Measurements from ENCODE around the gene NACA2.
A peak's percentile ranks its signal among the peaks of the same experiment; 100 is the strongest.
"Not testable (repeated sequence)": the region's sequence is repeated elsewhere in the genome, so short reads cannot be mapped to it uniquely, and the experiment has no call there.

Gene NACA2

GRCh38 chr17:61591018-61591417 is at the start of gene NACA2:
Gene NACA2 (minus strand): TSS chr17:61591219. CDS start chr17:61591180, 39 bp downstream.
- DNase-seq (ENCODE audit: low read depth in 2 of 2), result no peak

DNA sequence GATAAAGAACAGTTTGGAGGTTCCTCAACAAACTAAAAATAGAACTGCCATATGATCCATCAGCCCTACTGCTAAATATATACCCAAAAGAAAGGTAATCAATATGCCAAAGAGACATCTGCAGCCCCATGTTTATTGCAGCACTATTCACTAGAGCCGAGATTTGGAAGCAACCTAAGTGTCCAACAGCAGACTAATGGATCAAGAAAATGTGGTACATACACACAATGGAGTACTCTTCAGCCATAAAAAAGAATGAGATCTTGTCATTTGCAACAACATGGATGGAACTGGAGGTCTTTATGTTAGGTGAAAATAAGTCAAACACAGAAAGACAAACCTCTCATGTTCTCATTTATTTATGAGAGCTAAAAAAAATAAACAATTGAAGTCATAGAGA is 48.8 kb upstream of the NACA2 start:
- no peak for DNase-seq (ENCODE audit: low read depth in 2 of 2)

- DNase-seq (ENCODE audit: low read depth in 2 of 2), result no peak
Observed at GRCh38 chr17:61638087-61638486, 47.1 kb upstream of the NACA2 start.

DNA sequence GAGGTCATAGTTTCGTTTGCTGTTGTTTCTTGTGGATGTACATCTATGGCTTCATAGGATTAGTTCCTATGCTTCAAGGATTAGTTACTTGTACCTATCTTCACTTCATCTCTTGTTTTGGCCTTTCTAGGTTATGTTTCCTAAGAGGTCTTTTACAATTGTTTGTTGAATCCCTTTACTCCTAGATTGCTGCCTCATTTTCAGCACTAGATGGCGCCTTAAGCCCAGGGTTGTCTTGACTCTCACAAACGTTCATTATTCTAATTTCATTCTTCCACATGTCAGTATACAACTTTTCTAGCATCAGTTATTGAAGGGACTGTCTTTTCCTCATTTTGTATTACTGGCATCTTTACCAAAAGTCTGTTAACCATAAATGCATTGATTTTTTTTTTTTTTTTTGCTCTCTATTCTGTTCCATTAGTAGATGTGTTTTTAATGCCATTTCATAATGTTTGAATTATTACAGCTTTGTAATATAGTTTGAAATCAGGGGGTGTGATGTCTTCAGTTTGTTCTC is 45.0 kb upstream of the NACA2 start:
- peak; percentile 19 to 20 for DNase-seq (ENCODE audit: low read depth in 2 of 2)

GRCh38 chr17:61634942-61635538 is 44.0 kb upstream of the NACA2 start:
- no peak for DNase-seq (ENCODE audit: low read depth in 2 of 2)

GRCh38 chr17:61634011-61634539 is 43.1 kb upstream of the NACA2 start:
- DNase-seq (ENCODE audit: low read depth in 2 of 2), result no peak

GRCh38 chr17:61632826-61633225 is 41.8 kb upstream of the NACA2 start:
- no peak for DNase-seq (ENCODE audit: low read depth in 2 of 2)

- DNase-seq (ENCODE audit: low read depth in 2 of 2), result no peak
Observed at GRCh38 chr17:61631800-61632199, 40.8 kb upstream of the NACA2 start.

- DNase-seq (ENCODE audit: low read depth in 2 of 2), result not testable (repeated sequence)
Observed at GRCh38 chr17:61628158-61628557, 37.1 kb upstream of the NACA2 start.

DNA sequence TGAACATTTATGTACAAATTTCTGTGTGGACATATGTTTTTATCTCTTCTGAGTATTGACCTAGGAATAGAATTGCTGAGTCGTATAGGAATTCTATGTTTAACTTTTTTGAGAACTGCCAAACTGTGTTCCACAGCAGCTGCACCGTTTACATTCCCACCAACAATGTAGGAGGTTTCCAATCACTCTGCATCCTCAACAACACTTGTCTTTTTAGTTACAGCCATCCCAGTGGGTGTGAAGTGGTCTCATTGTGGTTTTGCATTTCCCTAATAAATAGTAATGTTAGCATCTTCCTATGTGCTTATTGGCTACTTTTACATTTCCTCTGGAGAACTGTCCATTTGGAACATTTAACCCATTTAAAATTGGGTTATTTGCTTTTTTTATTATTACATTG is 36.6 kb upstream of the NACA2 start:
- no peak for DNase-seq (ENCODE audit: low read depth in 2 of 2)

DNA sequence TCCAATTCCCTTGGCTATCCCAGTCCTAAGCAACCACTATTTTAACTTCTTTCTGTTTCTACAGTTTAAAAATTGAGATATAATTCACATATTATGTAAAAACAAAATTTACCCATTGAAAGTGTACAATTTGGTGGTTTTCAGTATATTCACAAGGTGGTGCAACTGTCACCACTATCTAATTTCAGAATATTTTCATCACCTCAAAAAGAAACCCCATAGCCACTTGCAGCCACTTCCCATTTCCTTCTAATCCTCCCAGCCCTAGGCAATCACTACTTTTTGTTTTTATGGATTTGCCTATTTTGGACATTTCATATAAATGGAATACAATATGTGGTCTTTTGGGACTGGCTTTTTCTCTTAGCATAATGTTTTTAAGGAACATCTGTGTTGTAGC is 36.1 kb upstream of the NACA2 start:
- no peak for DNase-seq (ENCODE audit: low read depth in 2 of 2)

DNA sequence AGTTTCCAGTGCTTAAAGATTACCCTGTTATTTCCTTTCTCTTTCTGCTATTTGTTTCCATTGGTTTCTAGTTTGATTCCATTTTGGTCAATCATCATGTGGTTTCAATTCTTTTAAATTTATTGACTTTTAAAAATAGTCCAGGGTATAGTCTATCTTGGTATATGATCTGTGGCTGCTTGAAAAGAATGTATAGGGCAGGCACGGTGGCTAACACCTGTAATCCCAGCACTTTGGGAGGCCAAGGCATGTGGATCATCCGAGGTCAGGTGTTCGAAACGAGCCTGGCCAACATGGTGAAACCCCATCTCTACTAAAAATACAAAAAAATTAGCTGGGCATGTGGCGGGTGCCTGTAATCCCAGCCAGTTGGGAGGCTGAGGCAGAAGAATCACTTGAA is 34.5 kb upstream of the NACA2 start:
- no peak for DNase-seq (ENCODE audit: low read depth in 2 of 2)

GRCh38 chr17:61624951-61625350 is 33.9 kb upstream of the NACA2 start:
- no peak for DNase-seq (ENCODE audit: low read depth in 2 of 2)

DNA sequence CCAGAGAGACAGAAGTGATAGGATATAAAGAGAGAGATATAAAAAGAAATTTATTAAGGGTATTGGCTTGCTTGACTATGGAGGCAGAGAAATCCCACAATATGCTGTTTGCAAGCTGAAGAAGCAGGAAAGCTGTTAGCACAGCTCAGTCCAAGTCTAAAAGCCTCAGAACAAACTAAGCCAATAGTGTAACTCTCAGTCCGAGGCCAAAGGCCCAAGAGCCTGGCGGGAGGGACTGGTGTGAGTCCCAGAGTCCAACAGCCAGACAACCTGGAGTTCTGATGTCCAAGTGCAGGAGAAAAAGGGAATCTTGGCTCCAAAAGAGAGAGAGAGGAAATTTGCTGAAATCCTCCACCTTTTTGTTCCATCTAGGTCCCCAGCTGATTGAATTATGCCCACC is 30.3 kb upstream of the NACA2 start:
- DNase-seq (ENCODE audit: low read depth in 2 of 2), result no peak

GRCh38 chr17:61619953-61620352 is 28.9 kb upstream of the NACA2 start:
- DNase-seq (ENCODE audit: low read depth in 2 of 2), result no peak

- DNase-seq (ENCODE audit: low read depth in 2 of 2), result no peak
Observed at GRCh38 chr17:61619493-61619892, 28.5 kb upstream of the NACA2 start.

DNA sequence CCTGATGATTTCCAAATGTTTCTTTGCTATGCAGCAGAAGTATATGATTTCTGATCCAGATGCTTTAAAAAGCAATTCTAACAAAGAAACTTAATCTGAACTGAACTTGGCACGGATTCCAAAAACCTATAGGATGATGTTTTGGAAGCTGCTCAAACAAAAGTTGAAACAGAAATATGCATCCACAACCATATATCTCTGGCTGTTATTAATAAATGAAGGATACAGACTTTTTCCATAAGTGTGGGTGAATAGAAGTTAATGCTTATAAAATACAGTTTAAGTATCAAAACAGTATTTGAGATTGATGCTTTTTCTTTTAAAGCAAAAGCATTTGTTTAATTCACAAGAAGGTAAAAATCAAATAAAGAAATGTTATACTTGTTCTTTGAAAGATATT is 27.9 kb upstream of the NACA2 start:
- DNase-seq (ENCODE audit: low read depth in 2 of 2), result no peak

GRCh38 chr17:61617330-61617729 is 26.3 kb upstream of the NACA2 start:
- no peak for DNase-seq (ENCODE audit: low read depth in 2 of 2)

DNA sequence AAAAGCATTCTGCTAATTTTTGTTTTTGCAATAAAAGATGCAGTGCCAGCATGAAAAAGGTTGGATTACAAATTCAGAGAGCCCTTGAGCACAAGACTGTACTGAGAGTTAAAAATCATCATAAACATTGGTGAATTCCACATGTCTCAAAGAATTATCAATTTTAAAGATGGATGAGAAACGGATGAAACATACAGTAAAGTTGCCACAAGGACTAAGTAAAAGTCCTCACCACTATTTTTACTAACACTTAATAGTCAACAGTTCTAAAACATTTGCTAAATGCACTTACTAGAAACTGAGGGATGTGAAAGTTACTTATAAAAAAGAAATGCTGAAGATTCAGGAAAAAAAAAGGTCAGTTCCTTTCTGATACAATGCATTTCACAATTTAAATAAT is 25.8 kb upstream of the NACA2 start:
- no peak for DNase-seq (ENCODE audit: low read depth in 2 of 2)

- no peak for DNase-seq (ENCODE audit: low read depth in 2 of 2)
Observed at GRCh38 chr17:61614219-61614618, 23.2 kb upstream of the NACA2 start.

DNA sequence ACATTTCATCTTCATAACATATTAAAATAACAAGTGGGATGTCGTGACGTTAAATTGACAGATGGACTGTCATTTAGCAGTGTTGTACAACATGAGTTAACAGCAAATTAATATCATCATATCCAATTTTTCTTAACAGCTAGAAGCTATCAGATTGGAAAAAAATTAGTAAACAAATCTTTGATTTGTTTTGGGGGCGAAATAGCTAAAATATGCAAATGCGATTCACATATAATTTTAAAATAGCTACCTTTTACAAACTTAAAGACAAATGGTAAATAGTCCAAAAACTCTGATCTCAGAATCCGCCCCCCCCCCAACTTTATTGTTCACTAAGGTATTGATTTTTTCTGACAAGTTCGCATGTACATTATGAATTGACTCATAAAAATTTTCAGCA is 20.3 kb upstream of the NACA2 start:
- DNase-seq (ENCODE audit: low read depth in 2 of 2), result no peak

DNA sequence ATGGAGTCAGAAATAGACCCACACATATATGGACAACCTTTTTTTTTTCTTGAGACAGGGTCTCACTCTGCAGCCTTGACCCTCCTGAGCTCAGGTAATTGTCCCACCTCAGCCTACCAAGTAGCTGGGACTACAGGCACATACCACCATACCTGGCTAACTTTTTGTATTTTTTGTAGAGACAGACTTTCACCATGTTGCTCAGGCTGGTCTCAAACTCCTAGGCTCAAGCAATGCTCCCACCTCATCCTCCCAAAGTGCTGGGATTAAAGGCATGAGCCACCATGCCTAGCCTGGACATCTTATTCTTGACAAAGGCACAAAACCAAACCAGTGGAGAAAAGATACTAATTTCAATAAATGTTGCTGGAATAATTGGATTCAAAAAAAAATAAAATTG is 14.7 kb upstream of the NACA2 start:
- DNase-seq (ENCODE audit: low read depth in 2 of 2), result no peak

DNA sequence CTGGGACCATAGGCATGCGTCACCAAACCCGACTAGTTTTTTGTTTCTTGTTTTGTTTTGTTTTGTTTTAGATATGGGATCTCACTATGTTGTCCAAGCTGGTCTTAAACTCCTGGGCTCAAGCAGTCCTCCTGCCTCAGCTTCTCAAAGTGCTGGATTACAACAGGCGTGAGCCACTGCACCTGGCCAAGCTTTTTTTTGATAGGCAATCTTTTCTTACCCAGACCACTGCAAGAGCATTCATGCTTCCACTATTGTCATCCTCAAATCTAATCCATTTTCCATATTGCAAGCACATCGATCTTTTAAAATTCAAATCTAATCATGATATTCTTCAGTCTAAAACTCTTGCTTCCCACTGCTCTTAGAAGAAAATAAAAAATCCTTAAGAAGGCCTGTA is 10.3 kb upstream of the NACA2 start:
- DNase-seq (ENCODE audit: low read depth in 2 of 2), result no peak

- no peak for DNase-seq (ENCODE audit: low read depth in 2 of 2)
Observed at GRCh38 chr17:61600621-61601020, 9.6 kb upstream of the NACA2 start.
